Activated effector memory CD4-positive, alpha-beta T cell treated with Interleukin-2 at 50 U/mL for 16 hours (primary cell): ENCODE data around the gene LAX1.
"Not testable (repeated sequence)": the region's sequence is repeated elsewhere in the genome, so short reads cannot be mapped to it uniquely, and the experiment has no call there.

Experiments used
- DNase-seq: peaks from one replicate; pipeline ENCODE4 v3.0.0-alpha.2; 2020

The LAX1 gene

DNA sequence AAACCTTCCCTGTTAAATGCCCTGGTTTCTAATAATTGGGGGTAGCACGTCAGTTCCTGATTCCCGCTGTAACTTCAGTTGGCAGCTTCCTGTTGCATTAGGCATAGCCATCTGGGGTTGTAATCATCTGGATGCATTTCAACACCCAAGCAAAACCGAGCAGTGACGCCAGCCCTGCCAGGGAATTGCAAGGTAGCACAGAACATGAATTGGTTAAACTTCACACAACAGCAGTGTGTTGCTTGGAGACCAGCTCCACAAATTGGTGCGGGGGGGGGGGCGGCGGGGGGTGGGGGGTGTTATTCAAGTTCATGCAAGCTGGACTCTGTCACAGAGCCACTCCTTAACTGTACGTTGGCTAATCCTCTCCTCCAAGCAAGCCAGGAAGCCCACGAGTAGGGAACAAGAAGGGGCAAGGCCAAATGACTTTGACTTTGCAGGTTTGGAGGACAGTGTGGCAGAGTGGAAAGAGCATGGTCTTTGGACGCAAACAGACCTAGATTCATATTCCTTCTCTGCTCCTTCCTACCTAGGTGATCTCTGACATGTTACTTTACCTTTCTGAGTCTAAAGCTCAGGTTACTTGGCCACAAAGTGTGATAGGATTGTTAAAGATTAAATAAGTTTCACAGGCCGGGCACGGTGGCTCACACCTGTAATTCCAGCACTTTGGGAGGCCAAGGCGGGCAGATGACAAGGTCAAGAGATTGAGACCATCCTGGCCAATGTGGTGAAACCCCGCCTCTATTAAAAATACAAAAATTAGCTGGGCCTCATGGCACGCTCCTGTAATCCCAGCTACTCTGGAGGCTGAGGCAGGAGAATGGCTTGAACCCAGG lies 4.7 kb downstream of the LAX1 start:
- DNase-seq: no peak

DNA sequence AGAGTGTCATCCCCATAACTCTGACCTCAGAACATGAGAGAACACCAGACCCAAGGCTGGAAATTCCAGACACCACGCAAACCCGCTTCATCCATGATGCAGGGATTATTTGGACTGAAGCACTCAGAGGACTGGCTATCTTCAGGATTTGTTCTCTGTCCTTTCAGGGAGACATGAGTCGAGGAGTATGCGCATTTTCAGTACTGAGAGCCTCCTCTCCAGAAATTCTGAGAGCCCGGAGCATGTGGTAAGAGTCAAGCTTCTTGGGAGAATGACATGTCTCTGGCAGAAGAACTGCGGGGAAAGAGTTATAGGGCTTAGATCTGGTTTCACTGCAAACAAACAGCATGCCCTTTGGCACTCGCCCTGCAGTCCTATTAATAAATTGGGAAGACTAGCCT lies 6.9 kb downstream of the LAX1 start:
- DNase-seq: no peak

GRCh38 chr1:203772836-203773235 lies 7.9 kb downstream of the LAX1 start:
- DNase-seq: no peak

DNA sequence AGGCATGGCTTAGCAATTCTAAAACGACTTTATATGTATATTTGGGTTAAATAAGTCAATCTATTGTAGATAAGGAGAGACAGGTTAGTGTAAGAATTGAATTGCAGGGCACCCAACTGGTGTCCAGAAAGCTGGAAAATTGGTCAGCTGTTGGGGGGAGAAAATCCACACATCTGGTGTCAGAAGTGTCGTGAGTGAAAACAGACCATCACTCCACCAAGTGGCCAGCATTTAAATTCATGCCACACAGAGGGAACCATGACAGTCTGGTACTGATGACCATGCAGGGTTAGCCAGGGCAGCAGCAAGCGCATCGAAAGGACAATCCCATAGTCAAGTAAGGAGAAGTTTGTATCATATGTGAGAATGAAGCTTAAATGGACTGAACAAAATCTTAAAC lies 11.7 kb downstream of the LAX1 start:
- DNase-seq: no peak

GRCh38 chr1:203777596-203777995 lies 12.6 kb downstream of the LAX1 start:
- no peak for DNase-seq

- DNase-seq: no peak
Measured at GRCh38 chr1:203778146-203778545, 13.2 kb downstream of the LAX1 start.

DNA sequence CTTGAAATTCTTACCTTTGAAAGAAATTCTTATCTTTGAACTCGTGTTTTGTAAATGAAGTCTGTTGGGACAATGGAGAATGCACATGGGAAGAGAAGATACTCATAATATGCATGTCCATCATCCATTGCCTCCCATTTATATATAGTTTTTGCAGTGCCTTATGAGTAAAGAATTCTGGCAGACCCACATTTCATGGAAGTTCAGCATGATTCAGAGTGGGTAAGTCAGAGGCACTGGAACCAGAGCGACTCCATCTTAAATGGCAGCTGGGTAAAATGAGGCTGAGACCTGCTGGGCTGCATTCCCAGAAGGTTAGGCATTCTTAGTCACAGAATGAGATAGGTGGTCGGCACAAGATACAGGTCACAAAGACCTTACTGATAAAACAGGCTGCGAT lies 13.8 kb downstream of the LAX1 start:
- DNase-seq: no peak

DNA sequence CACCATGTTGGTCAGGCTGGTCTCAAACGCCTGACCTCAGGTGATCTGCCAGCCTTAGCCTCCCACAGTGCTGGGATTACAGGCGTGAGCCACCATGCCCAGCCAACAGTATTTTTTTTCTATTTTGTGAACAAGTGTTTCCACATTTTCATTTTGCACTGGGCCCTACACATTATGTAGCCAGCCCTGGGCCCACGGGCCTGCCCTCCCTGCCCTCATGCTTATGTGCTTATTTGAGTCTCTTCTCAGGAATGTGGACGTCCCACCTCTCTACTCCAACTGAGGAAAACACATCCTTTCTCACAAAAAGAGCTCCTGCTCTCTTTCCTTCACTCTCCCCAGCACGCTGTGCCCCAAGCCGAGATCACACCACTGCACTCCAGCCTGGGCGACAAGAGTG lies 17.0 kb downstream of the LAX1 start:
- no peak for DNase-seq

DNA sequence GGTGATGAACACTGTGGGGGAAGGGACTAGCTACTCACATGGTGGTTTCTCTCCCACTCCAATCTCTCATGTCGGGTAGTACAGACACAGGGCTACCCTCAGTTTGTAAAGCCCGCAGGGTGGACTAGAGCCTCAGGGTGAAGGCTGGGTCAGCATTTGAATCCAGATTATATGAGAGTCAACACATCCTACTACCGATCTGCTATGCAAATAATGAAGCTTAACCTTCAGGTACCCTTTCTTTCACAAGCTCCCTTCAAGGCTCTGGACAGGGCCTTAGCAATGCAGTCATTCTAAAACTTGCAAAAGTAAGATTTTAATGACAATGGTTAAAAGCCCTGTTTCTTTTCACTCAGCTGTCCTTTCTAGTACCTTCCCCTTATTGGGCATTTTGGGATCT lies 25.0 kb downstream of the LAX1 start:
- no peak for DNase-seq

DNA sequence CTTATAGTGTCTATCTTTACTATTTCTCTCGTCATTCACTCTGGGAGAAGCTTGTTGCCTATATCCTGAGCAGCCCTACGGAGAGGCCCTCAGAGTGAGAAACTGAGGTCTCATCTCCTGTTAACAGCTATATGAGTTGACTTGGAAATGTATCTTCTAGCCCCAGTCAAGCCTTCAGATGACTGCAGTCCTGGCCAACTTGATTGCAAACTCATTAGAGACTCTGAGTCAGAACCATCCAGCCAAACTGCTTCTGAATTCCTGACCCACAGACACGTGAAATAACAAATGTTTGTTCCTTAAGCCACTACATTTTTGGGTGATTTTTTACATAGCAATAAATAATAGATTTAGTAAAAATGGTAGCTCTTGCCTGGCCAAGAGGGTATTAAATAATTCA lies 26.5 kb downstream of the LAX1 start:
- no peak for DNase-seq

- DNase-seq: no peak
Measured at GRCh38 chr1:203792486-203792885, 27.5 kb downstream of the LAX1 start.

DNA sequence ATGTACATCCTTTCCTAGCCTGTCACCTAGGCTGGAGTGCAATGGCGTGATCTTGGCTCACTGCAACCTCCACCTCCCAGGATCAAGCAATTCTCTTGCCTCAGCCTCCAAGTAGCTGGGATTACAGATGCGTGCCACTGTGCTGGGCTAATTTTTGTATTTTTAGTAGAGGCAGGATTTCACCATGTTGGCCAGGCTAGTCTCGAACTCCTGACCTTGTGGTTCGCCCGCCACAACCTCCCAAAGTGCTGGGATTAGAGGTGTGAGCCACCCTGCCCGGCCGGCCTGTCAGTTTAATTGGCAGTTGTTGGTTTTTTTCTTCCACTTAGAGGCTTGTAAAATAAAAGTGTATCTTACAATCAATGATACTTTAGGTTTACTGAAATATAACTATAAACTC lies 28.6 kb downstream of the LAX1 start:
- not testable (repeated sequence) for DNase-seq

DNA sequence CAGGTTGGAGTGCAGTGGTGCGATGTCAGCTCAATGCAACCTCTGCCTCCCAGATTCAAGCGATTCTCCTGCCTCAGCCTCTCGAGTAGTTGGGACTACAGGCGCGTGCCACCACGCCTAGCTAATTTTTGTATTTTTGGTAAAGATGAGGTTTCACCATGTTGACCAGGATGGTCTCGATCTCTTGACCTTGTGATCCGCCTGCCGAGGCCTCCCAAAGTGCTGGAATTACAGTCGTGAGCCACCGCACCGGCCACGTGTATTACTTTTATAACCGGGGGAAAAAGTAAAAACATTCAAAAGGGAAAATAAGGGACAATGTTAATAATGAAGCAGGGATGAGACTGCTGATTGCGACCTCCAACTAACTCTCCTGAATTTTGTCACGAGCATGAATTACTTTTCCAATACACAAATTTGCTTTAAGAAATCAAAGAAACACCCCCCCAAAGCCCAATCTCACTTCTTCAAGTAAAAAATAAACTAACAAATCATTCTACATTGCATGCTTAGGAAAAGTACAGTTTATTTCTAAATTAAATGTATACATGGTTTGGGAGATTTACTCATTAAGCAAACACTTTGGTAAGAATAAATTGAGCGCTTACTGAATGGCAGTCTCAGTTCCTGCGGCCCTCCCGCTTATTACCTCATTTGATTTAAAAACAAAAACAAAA lies 29.9 kb downstream of the LAX1 start:
- DNase-seq: no peak

- peak; percentile 96 for DNase-seq
Measured at GRCh38 chr1:203795441-203796235, 30.7 kb downstream of the LAX1 start, which contains the start of the genes ZBED6 and ZC3H11A. ZBED6 (plus strand) TSS chr1:203795623; CDS start chr1:203797523, 1,900 bp downstream. ZC3H11A (plus strand) TSS chr1:203795623; CDS start chr1:203817071, 21,448 bp downstream.

- peak; percentile 14 for DNase-seq
Measured at GRCh38 chr1:203796236-203796605, 31.2 kb downstream of the LAX1 start.

GRCh38 chr1:203797216-203797615 lies 32.2 kb downstream of the LAX1 start:
- no peak for DNase-seq

DNA sequence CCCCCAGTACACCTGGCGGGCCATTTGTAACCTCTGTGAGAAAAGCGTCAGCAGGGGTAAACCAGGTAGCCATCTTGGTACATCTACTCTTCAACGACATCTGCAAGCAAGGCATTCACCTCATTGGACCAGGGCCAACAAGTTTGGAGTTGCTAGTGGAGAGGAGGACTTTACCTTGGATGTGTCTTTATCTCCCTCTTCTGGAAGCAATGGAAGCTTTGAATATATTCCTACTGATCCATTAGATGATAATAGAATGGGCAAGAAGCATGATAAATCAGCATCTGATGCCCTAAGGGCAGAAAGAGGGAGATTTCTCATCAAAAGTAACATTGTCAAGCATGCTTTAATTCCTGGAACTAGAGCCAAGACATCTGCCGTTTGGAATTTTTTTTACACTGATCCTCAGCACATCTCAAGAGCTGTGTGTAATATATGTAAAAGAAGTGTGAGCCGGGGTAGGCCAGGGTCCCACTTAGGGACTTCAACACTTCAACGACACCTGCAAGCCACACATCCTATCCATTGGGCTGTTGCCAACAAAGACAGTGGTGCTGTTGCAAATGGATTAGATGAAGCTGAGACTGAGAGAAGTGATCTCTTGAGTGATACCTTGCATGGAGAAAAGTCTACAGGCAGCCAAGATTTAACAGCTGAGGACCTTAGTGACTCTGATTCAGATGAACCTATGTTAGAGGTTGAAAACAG lies 33.1 kb downstream of the LAX1 start:
- no peak for DNase-seq

DNA sequence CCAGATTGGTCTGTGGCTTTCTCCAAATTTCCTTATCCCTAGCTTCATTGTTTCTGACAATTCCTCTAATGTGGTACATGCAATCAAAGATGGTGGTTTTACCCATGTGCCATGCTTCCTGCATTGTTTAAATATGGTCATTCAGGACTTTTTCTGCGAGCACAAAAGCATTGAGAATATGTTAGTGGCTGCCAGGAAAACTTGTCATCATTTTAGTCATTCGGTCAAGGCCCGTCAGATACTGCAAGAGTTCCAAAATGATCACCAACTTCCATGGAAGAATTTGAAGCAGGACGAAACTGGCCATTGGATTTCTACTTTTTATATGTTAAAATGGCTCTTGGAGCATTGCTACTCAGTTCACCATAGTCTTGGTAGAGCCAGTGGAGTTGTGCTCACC lies 34.2 kb downstream of the LAX1 start:
- no peak for DNase-seq

GRCh38 chr1:203799971-203800370 lies 35.0 kb downstream of the LAX1 start:
- DNase-seq: no peak

- DNase-seq: no peak
Measured at GRCh38 chr1:203805689-203806088, 40.7 kb downstream of the LAX1 start.

- DNase-seq: no peak
Measured at GRCh38 chr1:203807196-203807595, 42.2 kb downstream of the LAX1 start.

- DNase-seq: no peak
Measured at GRCh38 chr1:203813581-203814341, 48.8 kb downstream of the LAX1 start.
